Smooth muscle cell (in vitro differentiated cells): Measurements from ENCODE around the gene AP1B1. TPM values are rescaled to one million over a fixed set of nuclear protein-coding genes. Genes with fewer than 3 reads are reported as not detected.

Experiments
- DNase-seq: peaks from one replicate; lab custom pipeline; 2025; ENCODE audit not compliant: unreplicated experiment; lab: John Stamatoyannopoulos, UW
- H2AFZ ChIP-seq: fragments of 200-600 bp; sonication (generic); 2 replicates; pipeline ENCODE4 v1.6.0; 2016; ENCODE audit warnings: antibody characterized with exemption, low read depth, mild to moderate bottlenecking
- H3F3A ChIP-seq: fragments of 200-600 bp; sonication (generic); 2 replicates; pipeline ENCODE4 v1.6.0; 2017; ENCODE audit warnings: antibody characterized with exemption, low read depth
- H3K27ac ChIP-seq: fragments of 200-600 bp; sonication (generic); 2 replicates; pipeline ENCODE4 v1.5.1; 2016; ENCODE audit warnings: low read depth, mild to moderate bottlenecking
- H3K27me3 ChIP-seq: fragments of 200-600 bp; sonication (generic); 2 replicates; pipeline ENCODE4 v1.6.1; 2016; ENCODE audit warnings: low read depth, mild to moderate bottlenecking
- H3K36me3 ChIP-seq: fragments of 200-600 bp; sonication (generic); 2 replicates; pipeline ENCODE4 v1.5.1; 2016; ENCODE audit warnings: low read depth
- H3K4me1 ChIP-seq: fragments of 200-600 bp; sonication (generic); 2 replicates; pipeline ENCODE4 v1.5.1; 2016; ENCODE audit warnings: low read depth
- H3K4me2 ChIP-seq: fragments of 200-600 bp; sonication (generic); 2 replicates; pipeline ENCODE4 v1.6.0; 2016; ENCODE audit warnings: mild to moderate bottlenecking
- H3K4me3 ChIP-seq: fragments of 200-600 bp; sonication (generic); 2 replicates; pipeline ENCODE4 v1.5.1; 2016; ENCODE audit warnings: mild to moderate bottlenecking
- H3K79me2 ChIP-seq: fragments of 200-600 bp; sonication (generic); 2 replicates; pipeline ENCODE4 v1.6.0; 2016; ENCODE audit warnings: low read depth, mild to moderate bottlenecking
- H3K9ac ChIP-seq: fragments of 200-600 bp; sonication (generic); 2 replicates; pipeline ENCODE4 v1.6.0; 2016; ENCODE audit warnings: low read depth
- H3K9me3 ChIP-seq: fragments of 200-600 bp; sonication (generic); replicated peaks from 2 replicates; pipeline ENCODE4 v1.5.1; 2016; ENCODE audit warnings: low read depth
- H4K20me1 ChIP-seq: fragments of 200-600 bp; sonication (generic); 2 replicates; pipeline ENCODE4 v1.6.0; 2016; ENCODE audit warnings: low read depth
- WGBS: methylation state at CpG from one replicate; pipeline ENCODE4 v1.1.7; 2016; ENCODE audit warnings: low lambda C conversion rate; 5-methylcytosine and 5-hydroxymethylcytosine counted together
- polyA plus RNA-seq: library from polyadenylated mRNA; unstranded; fragments of >200 nt; fragmentation: Nextera tagmentation; extraction: Ambion mirVana; gene quantifications from 2 replicates; pipeline ENCODE4 v1.2.1, GENCODE V29; 2016
- total RNA-seq: library from RNA; depleted of rRNA; stranded (reverse); fragments of >200 nt; gene quantifications from 2 replicates; pipeline ENCODE4 v1.2.3, GENCODE V29; 2014
- TF ChIP-seq, protein P1 (sequence below): fragments of 200-600 bp; sonication (generic); IDR thresholded peaks from 2 replicates; pipeline ENCODE4 v1.5.1; 2017; ENCODE audit warnings: borderline replicate concordance, mild to moderate bottlenecking, antibody characterized with exemption; ENCODE audit not compliant: insufficient read depth, poor library complexity, severe bottlenecking

Gene AP1B1
- total and polyA plus RNA-seq, 2 experiments from 2014 or later: 30.3 to 38.5 TPM

DNA sequence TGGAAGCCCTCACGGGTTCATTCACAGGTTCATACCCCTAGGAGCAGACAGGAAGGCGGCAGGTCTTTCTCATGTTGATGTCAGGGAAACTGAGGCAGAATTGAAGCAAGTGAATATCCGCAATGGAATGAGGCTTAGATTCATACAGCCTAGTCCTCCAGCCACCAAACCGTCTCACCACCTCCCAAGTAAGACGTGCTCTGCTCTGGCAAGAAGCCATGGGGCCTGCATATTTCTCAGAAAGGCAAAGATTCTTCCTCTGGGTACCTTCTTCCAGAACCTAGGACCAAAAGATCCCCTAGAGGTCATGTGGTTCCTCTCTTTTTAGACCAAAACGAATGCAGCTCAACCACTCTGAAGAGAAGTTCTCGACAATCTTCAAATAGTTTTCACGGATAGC, 1.7 kb downstream of the AP1B1 start:
- H3K4me1 ChIP-seq: peaks cover 7% of the 10 kb centered on the region
- no peak overlapping the region for H2AFZ ChIP-seq
- H3K4me3 ChIP-seq: no peak overlapping the region
- H4K20me1 ChIP-seq: peaks cover 13% of the 10 kb centered on the region
- H3K36me3 ChIP-seq: no peaks in the 10 kb centered on the region
- no peaks in the 10 kb centered on the region for H3F3A ChIP-seq
- TF ChIP-seq, protein P1, sequence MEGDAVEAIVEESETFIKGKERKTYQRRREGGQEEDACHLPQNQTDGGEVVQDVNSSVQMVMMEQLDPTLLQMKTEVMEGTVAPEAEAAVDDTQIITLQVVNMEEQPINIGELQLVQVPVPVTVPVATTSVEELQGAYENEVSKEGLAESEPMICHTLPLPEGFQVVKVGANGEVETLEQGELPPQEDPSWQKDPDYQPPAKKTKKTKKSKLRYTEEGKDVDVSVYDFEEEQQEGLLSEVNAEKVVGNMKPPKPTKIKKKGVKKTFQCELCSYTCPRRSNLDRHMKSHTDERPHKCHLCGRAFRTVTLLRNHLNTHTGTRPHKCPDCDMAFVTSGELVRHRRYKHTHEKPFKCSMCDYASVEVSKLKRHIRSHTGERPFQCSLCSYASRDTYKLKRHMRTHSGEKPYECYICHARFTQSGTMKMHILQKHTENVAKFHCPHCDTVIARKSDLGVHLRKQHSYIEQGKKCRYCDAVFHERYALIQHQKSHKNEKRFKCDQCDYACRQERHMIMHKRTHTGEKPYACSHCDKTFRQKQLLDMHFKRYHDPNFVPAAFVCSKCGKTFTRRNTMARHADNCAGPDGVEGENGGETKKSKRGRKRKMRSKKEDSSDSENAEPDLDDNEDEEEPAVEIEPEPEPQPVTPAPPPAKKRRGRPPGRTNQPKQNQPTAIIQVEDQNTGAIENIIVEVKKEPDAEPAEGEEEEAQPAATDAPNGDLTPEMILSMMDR: no peak
- no peak for DNase-seq
- H3K9me3 ChIP-seq: no peaks in the 10 kb centered on the region
- no peak overlapping the region for H3K4me2 ChIP-seq
- WGBS: 92% methylated on average over 8 of the region's 8 CpGs
- H3K27ac ChIP-seq: no peak overlapping the region
- no peak overlapping the region for H3K9ac ChIP-seq
- H3K27me3 ChIP-seq: no peaks in the 10 kb centered on the region
- peaks cover 43% of the 10 kb centered on the region for H3K79me2 ChIP-seq

DNA sequence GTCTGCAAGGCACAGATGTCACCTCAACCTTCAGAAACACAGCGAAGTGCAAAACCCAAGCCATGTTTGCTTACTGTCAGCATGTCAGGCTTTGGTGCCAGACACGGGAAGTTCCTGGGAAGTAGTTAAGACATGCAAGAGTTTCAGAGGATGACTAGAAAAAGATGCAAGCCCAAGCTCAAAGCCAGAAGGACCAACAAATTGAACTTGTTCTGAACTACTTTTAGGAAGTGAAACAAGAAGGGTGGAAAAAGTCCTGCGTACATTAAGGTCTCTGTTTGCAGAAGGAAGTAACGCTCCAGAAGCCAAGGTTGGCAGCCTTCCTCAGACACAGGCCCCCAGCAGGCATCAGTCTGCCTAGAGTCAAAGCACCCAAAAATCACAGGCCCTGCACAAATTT, 2.6 kb downstream of the AP1B1 start:
- Histone ChIP-seq H3K9ac (no peak overlapping the region), H3K4me3 (no peak overlapping the region), H3K27me3 (no peaks in the 10 kb centered on the region), H3K4me1 (peaks cover 7% of the 10 kb centered on the region), H3K9me3 (no peaks in the 10 kb centered on the region), H3F3A (no peaks in the 10 kb centered on the region), H4K20me1 (peaks cover 20% of the 10 kb centered on the region), H3K4me2 (no peak overlapping the region), H3K36me3 (no peaks in the 10 kb centered on the region), H3K27ac (no peak overlapping the region), H2AFZ (no peak overlapping the region), H3K79me2 (peaks cover 51% of the 10 kb centered on the region)
- DNase-seq: no peak
- TF ChIP-seq, protein P1: no peak
- WGBS: 93% methylated on average over 4 of the region's 4 CpGs

DNA sequence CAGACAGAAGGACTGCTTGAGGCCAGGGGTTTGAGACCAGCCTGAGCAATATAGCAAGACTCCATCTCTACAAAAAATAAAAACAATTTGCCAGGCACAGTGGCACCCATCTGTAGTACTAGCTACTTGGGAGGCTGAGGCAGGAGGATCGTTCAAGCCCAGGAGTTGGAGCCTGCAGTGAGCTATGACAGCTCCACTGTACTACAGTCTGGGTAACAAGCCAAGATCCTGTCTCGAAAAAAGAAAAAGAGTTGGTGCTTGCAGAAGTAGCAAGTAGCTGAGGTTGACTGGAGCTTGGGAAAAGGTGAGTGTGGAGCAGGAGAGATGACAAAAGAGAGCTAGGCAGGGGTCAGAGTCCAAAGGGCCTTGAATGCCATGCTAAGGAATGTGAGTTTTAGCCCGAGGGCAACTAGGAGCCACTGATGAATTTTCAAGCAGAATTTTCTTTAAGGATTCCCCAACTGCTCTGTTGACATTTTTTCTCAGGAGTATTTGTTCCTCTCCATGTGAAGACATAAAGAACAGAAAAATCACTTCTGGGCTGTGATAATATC, 3.1 kb downstream of the AP1B1 start:
- WGBS: 89% methylated on average over 3 of the region's 3 CpGs
- peaks cover 51% of the 10 kb centered on the region for H3K79me2 ChIP-seq
- H3K4me1 ChIP-seq: peaks cover 7% of the 10 kb centered on the region

DNA sequence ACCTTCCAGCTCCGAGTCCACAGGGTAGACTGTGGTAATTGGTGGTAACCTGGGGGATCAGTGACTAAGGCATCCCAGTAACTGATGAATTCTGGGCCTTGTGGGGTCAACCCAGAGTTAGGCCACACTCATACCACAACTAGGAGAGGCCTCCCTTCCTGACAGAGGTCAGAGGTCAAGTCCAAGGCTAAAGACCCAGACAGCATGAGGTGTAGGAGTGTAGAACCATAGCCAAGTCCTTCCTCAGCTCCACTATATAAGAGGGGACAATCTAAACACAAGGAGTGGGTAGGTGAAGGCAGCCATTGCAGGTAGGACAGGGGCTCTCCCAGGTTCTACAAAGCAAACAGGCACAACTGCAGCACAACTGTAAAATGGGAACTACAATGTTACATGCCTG, 4.6 kb downstream of the AP1B1 start:
- TF ChIP-seq, protein P1: no peak
- H3F3A ChIP-seq: no peaks in the 10 kb centered on the region
- no peak overlapping the region for H2AFZ ChIP-seq
- H3K4me1 ChIP-seq: peaks cover 7% of the 10 kb centered on the region
- no peak overlapping the region for H3K9ac ChIP-seq
- H3K27ac ChIP-seq: no peak overlapping the region
- peaks cover 35% of the 10 kb centered on the region for H4K20me1 ChIP-seq
- 100% methylated on average over 1 of the region's 1 CpG for WGBS
- H3K79me2 ChIP-seq: peaks cover 51% of the 10 kb centered on the region
- no peaks in the 10 kb centered on the region for H3K9me3 ChIP-seq
- H3K4me3 ChIP-seq: no peak overlapping the region
- H3K4me2 ChIP-seq: no peak overlapping the region
- no peaks in the 10 kb centered on the region for H3K27me3 ChIP-seq
- H3K36me3 ChIP-seq: no peaks in the 10 kb centered on the region
- no peak for DNase-seq

More for the DNA sequence above, 3.1 kb downstream of the AP1B1 start:
- Histone ChIP-seq H3K9ac (no peak overlapping the region), H3K36me3 (no peaks in the 10 kb centered on the region), H3K4me2 (no peak overlapping the region), H2AFZ (no peak overlapping the region), H3F3A (no peaks in the 10 kb centered on the region), H4K20me1 (peaks cover 25% of the 10 kb centered on the region), H3K27ac (no peak overlapping the region), H3K9me3 (no peaks in the 10 kb centered on the region), H3K4me3 (no peak overlapping the region), H3K27me3 (no peaks in the 10 kb centered on the region)
- no peak for DNase-seq
- TF ChIP-seq, protein P1: no peak
